Measurements from ENCODE around the gene FRRS1.

FRRS1 gene

GRCh38 chr1:99749504-99750347 lies 16.7 kb downstream of the FRRS1 start:
- no peaks in the 10 kb centered on the region for H3K36me3 ChIP-seq (ENCODE audit: control insufficient read depth, low read depth, low read length)

GRCh38 chr1:99748419-99748818 lies 18.0 kb downstream of the FRRS1 start:
- no peaks in the 10 kb centered on the region for H3K9me3 ChIP-seq (ENCODE audit: control insufficient read depth, low read depth, low read length)
- no peak overlapping the region for H3K4me3 ChIP-seq (ENCODE audit: low read length)

More at GRCh38 chr1:99749504-99750347, 16.7 kb downstream of the FRRS1 start:
- Histone ChIP-seq H3K4me1 (ENCODE audit: control insufficient read depth, low read depth, low read length) (no peaks in the 10 kb centered on the region), H3K27me3 (ENCODE audit: control insufficient read depth, insufficient read depth, low read length) (no peaks in the 10 kb centered on the region), H3K9ac (ENCODE audit: low read length) (no peak overlapping the region), H3K9me3 (ENCODE audit: control insufficient read depth, low read depth, low read length) (no peaks in the 10 kb centered on the region), H3K27ac (ENCODE audit: low read length) (no peak overlapping the region), H3K4me3 (ENCODE audit: low read length) (no peak overlapping the region)

GRCh38 chr1:99745684-99746083 lies 20.8 kb downstream of the FRRS1 start:
- Histone ChIP-seq H3K9me3 (ENCODE audit: control insufficient read depth, low read depth, low read length) (no peaks in the 10 kb centered on the region), H3K36me3 (ENCODE audit: control insufficient read depth, low read depth, low read length) (no peaks in the 10 kb centered on the region), H3K4me3 (ENCODE audit: low read length) (no peak overlapping the region), H3K27me3 (ENCODE audit: control insufficient read depth, insufficient read depth, low read length) (no peaks in the 10 kb centered on the region), H3K9ac (ENCODE audit: low read length) (no peak overlapping the region), H3K4me1 (ENCODE audit: control insufficient read depth, low read depth, low read length) (no peaks in the 10 kb centered on the region), H3K27ac (ENCODE audit: low read length) (no peak overlapping the region)

More at GRCh38 chr1:99748419-99748818, 18.0 kb downstream of the FRRS1 start:
- Histone ChIP-seq H3K9ac (ENCODE audit: low read length) (no peak overlapping the region), H3K36me3 (ENCODE audit: control insufficient read depth, low read depth, low read length) (no peaks in the 10 kb centered on the region), H3K27me3 (ENCODE audit: control insufficient read depth, insufficient read depth, low read length) (no peaks in the 10 kb centered on the region), H3K4me1 (ENCODE audit: control insufficient read depth, low read depth, low read length) (no peaks in the 10 kb centered on the region), H3K27ac (ENCODE audit: low read length) (no peak overlapping the region)

GRCh38 chr1:99745061-99745460 lies 21.4 kb downstream of the FRRS1 start:
- Histone ChIP-seq H3K9ac (ENCODE audit: low read length) (no peak overlapping the region), H3K4me3 (ENCODE audit: low read length) (no peak overlapping the region), H3K4me1 (ENCODE audit: control insufficient read depth, low read depth, low read length) (no peaks in the 10 kb centered on the region), H3K27me3 (ENCODE audit: control insufficient read depth, insufficient read depth, low read length) (no peaks in the 10 kb centered on the region), H3K36me3 (ENCODE audit: control insufficient read depth, low read depth, low read length) (no peaks in the 10 kb centered on the region), H3K27ac (ENCODE audit: low read length) (no peak overlapping the region), H3K9me3 (ENCODE audit: control insufficient read depth, low read depth, low read length) (no peaks in the 10 kb centered on the region)

GRCh38 chr1:99740141-99740540 lies 26.3 kb downstream of the FRRS1 start:
- peaks cover 5% of the 10 kb centered on the region for H3K36me3 ChIP-seq (ENCODE audit: control insufficient read depth, low read depth, low read length)

GRCh38 chr1:99738858-99739465 lies 27.5 kb downstream of the FRRS1 start:
- no peak overlapping the region for H3K27ac ChIP-seq (ENCODE audit: low read length)
- no peaks in the 10 kb centered on the region for H3K27me3 ChIP-seq (ENCODE audit: control insufficient read depth, insufficient read depth, low read length)
- no peak overlapping the region for H3K9ac ChIP-seq (ENCODE audit: low read length)
- no peak overlapping the region for H3K4me3 ChIP-seq (ENCODE audit: low read length)
- no peaks in the 10 kb centered on the region for H3K9me3 ChIP-seq (ENCODE audit: control insufficient read depth, low read depth, low read length)
- H3K4me1 ChIP-seq (ENCODE audit: control insufficient read depth, low read depth, low read length), result no peaks in the 10 kb centered on the region
- H3K36me3 ChIP-seq (ENCODE audit: control insufficient read depth, low read depth, low read length), result peaks cover 5% of the 10 kb centered on the region

More at GRCh38 chr1:99740141-99740540, 26.3 kb downstream of the FRRS1 start:
- H3K4me1 ChIP-seq (ENCODE audit: control insufficient read depth, low read depth, low read length), result no peaks in the 10 kb centered on the region
- H3K27ac ChIP-seq (ENCODE audit: low read length), result no peak overlapping the region
- no peak overlapping the region for H3K9ac ChIP-seq (ENCODE audit: low read length)
- no peak overlapping the region for H3K4me3 ChIP-seq (ENCODE audit: low read length)
- no peaks in the 10 kb centered on the region for H3K9me3 ChIP-seq (ENCODE audit: control insufficient read depth, low read depth, low read length)
- no peaks in the 10 kb centered on the region for H3K27me3 ChIP-seq (ENCODE audit: control insufficient read depth, insufficient read depth, low read length)

GRCh38 chr1:99737016-99737415 lies 29.4 kb downstream of the FRRS1 start:
- no peaks in the 10 kb centered on the region for H3K9me3 ChIP-seq (ENCODE audit: control insufficient read depth, low read depth, low read length)
- peaks cover 5% of the 10 kb centered on the region for H3K36me3 ChIP-seq (ENCODE audit: control insufficient read depth, low read depth, low read length)

GRCh38 chr1:99735852-99736251 lies 30.6 kb downstream of the FRRS1 start:
- no peak overlapping the region for H3K4me3 ChIP-seq (ENCODE audit: low read length)
- no peak overlapping the region for H3K9ac ChIP-seq (ENCODE audit: low read length)
- no peaks in the 10 kb centered on the region for H3K4me1 ChIP-seq (ENCODE audit: control insufficient read depth, low read depth, low read length)
- peaks cover 5% of the 10 kb centered on the region for H3K36me3 ChIP-seq (ENCODE audit: control insufficient read depth, low read depth, low read length)
- no peak overlapping the region for H3K27ac ChIP-seq (ENCODE audit: low read length)
- no peaks in the 10 kb centered on the region for H3K9me3 ChIP-seq (ENCODE audit: control insufficient read depth, low read depth, low read length)
- no peaks in the 10 kb centered on the region for H3K27me3 ChIP-seq (ENCODE audit: control insufficient read depth, insufficient read depth, low read length)

More at GRCh38 chr1:99737016-99737415, 29.4 kb downstream of the FRRS1 start:
- H3K4me1 ChIP-seq (ENCODE audit: control insufficient read depth, low read depth, low read length), result no peaks in the 10 kb centered on the region
- no peak overlapping the region for H3K4me3 ChIP-seq (ENCODE audit: low read length)
- no peaks in the 10 kb centered on the region for H3K27me3 ChIP-seq (ENCODE audit: control insufficient read depth, insufficient read depth, low read length)
- no peak overlapping the region for H3K27ac ChIP-seq (ENCODE audit: low read length)
- H3K9ac ChIP-seq (ENCODE audit: low read length), result no peak overlapping the region

- Histone ChIP-seq H3K4me3 (ENCODE audit: low read length) (no peak overlapping the region), H3K4me1 (ENCODE audit: control insufficient read depth, low read depth, low read length) (peaks cover 10% of the 10 kb centered on the region), H3K36me3 (ENCODE audit: control insufficient read depth, low read depth, low read length) (no peaks in the 10 kb centered on the region), H3K9ac (ENCODE audit: low read length) (no peak overlapping the region), H3K27ac (ENCODE audit: low read length) (no peak overlapping the region), H3K27me3 (ENCODE audit: control insufficient read depth, insufficient read depth, low read length) (no peaks in the 10 kb centered on the region), H3K9me3 (ENCODE audit: control insufficient read depth, low read depth, low read length) (no peaks in the 10 kb centered on the region)
These were observed 35.1 kb downstream of the FRRS1 start for GRCh38 chr1:99731384-99731783.

GRCh38 chr1:99728494-99729235 lies 37.8 kb downstream of the FRRS1 start:
- Histone ChIP-seq H3K27me3 (ENCODE audit: control insufficient read depth, insufficient read depth, low read length) (no peaks in the 10 kb centered on the region), H3K9ac (ENCODE audit: low read length) (no peak overlapping the region), H3K27ac (ENCODE audit: low read length) (no peak overlapping the region), H3K36me3 (ENCODE audit: control insufficient read depth, low read depth, low read length) (no peaks in the 10 kb centered on the region), H3K4me1 (ENCODE audit: control insufficient read depth, low read depth, low read length) (peaks cover 21% of the 10 kb centered on the region), H3K9me3 (ENCODE audit: control insufficient read depth, low read depth, low read length) (no peaks in the 10 kb centered on the region), H3K4me3 (ENCODE audit: low read length) (no peak overlapping the region)

- Histone ChIP-seq H3K9ac (ENCODE audit: low read length) (no peak overlapping the region), H3K4me3 (ENCODE audit: low read length) (no peak overlapping the region), H3K27ac (ENCODE audit: low read length) (no peak overlapping the region), H3K36me3 (ENCODE audit: control insufficient read depth, low read depth, low read length) (no peaks in the 10 kb centered on the region), H3K9me3 (ENCODE audit: control insufficient read depth, low read depth, low read length) (no peaks in the 10 kb centered on the region), H3K4me1 (ENCODE audit: control insufficient read depth, low read depth, low read length) (peaks cover 21% of the 10 kb centered on the region), H3K27me3 (ENCODE audit: control insufficient read depth, insufficient read depth, low read length) (no peaks in the 10 kb centered on the region)
These were observed 38.8 kb downstream of the FRRS1 start for GRCh38 chr1:99727575-99728185.

Measured in iPS-18a (cell line).